HEK293 (cell line): ENCODE data around the gene CCDC136.

Experiments used
- CTCF ChIA-PET: fragments of 350-600 bp; formaldehyde crosslinking; extraction: SDS; loops from one replicate; lab custom pipeline; 2021; ENCODE audit warnings: antibody characterized with exemption; lab: Yijun Ruan, JAX
- POLR2A ChIA-PET: fragments of 300-600 bp; formaldehyde crosslinking; extraction: SDS; loops from one replicate; lab custom pipeline; 2020; ENCODE audit warnings: antibody characterized with exemption, inconsistent platforms; lab: Yijun Ruan, JAX
- H3K27ac ChIP-seq: fragments of 200-500 bp; sonication (Bioruptor generic); 2 replicates; pipeline ENCODE4 v1.5.1; 2014; ENCODE audit warnings: low read depth, low read length, control low read depth, inconsistent platforms; ENCODE audit errors: extremely low read depth
- H3K36me3 ChIP-seq, 2 experiments: fragments of 200-500 bp in 1 of 2; sonication (Bioruptor generic) in 1 of 2; 1 replicate in 1 of 2; 2 replicates in 1 of 2; pipeline ENCODE4 v1.5.1; 2014 to 2017; ENCODE audit warnings: inconsistent platforms in 2 of 2, low read length in 2 of 2; ENCODE audit not compliant: control insufficient read depth in 2 of 2, insufficient read depth in 1 of 2
- H3K4me1 ChIP-seq: fragments of 200-500 bp; sonication (Bioruptor generic); 2 replicates; pipeline ENCODE4 v1.5.1; 2014; ENCODE audit warnings: mild to moderate bottlenecking, low read length, inconsistent platforms; ENCODE audit not compliant: control insufficient read depth, insufficient read depth
- H3K4me3 ChIP-seq: 2 replicates; pipeline ENCODE4 v1.5.1; 2011; ENCODE audit warnings: low read depth, mild to moderate bottlenecking, control low read depth, low read length, moderate library complexity
- H3K9me3 ChIP-seq: fragments of 200-500 bp; sonication (Bioruptor generic); 2 replicates; pipeline ENCODE4 v1.5.1; 2014; ENCODE audit warnings: low read depth, low read length, inconsistent platforms; ENCODE audit not compliant: control insufficient read depth, insufficient read depth
- HOXD13 ChIP-seq: sonication (generic); formaldehyde crosslinking; IDR thresholded peaks from 2 replicates; pipeline ENCODE4 v1.8.0; 2022; ENCODE audit warnings: missing genetic modification reagents, borderline replicate concordance
- KLF1 ChIP-seq: fragments of 450-650 bp; formaldehyde crosslinking; IDR thresholded peaks from 2 replicates; pipeline ENCODE4 v1.5.1; 2016; ENCODE audit warnings: missing biosample characterization, missing genetic modification characterization
- OSR2 ChIP-seq: fragments of 450-650 bp; formaldehyde crosslinking; IDR thresholded peaks from 2 replicates; pipeline ENCODE4 v1.5.1; 2016; ENCODE audit warnings: missing biosample characterization, missing genetic modification characterization
- YY1 ChIP-seq: fragments of 450-650 bp; formaldehyde crosslinking; IDR thresholded peaks from 2 replicates; pipeline ENCODE4 v1.5.1; 2018; ENCODE audit warnings: missing biosample characterization, missing genetic modification characterization
- ZBTB48 ChIP-seq: fragments of 450-650 bp; formaldehyde crosslinking; IDR thresholded peaks from 2 replicates; pipeline ENCODE4 v1.5.1; 2016; ENCODE audit warnings: missing biosample characterization, missing genetic modification characterization
- ZFP3 ChIP-seq: fragments of 450-650 bp; formaldehyde crosslinking; IDR thresholded peaks from 2 replicates; pipeline ENCODE4 v1.5.1; 2016; ENCODE audit warnings: low read depth, missing biosample characterization, missing genetic modification characterization
- ZNF114 ChIP-seq: fragments of 450-650 bp; formaldehyde crosslinking; IDR thresholded peaks from 2 replicates; pipeline ENCODE4 v1.5.0; 2017; ENCODE audit warnings: missing biosample characterization, missing genetic modification characterization
- ZNF121 ChIP-seq: fragments of 450-650 bp; formaldehyde crosslinking; IDR thresholded peaks from 2 replicates; pipeline ENCODE4 v1.5.1; 2016; ENCODE audit warnings: missing biosample characterization, missing genetic modification characterization
- ZNF133 ChIP-seq: fragments of 450-650 bp; formaldehyde crosslinking; IDR thresholded peaks from 2 replicates; pipeline ENCODE4 v1.5.1; 2016; ENCODE audit warnings: missing biosample characterization, missing genetic modification characterization
- ZNF146 ChIP-seq: fragments of 450-650 bp; formaldehyde crosslinking; IDR thresholded peaks from 2 replicates; pipeline ENCODE4 v1.5.1; 2016; ENCODE audit warnings: missing biosample characterization, missing genetic modification characterization
- ZNF202 ChIP-seq: fragments of 450-650 bp; formaldehyde crosslinking; IDR thresholded peaks from 2 replicates; pipeline ENCODE4 v1.5.1; 2016; ENCODE audit warnings: missing biosample characterization, missing genetic modification characterization, borderline replicate concordance
- ZNF211 ChIP-seq: fragments of 450-650 bp; formaldehyde crosslinking; IDR thresholded peaks from 2 replicates; pipeline ENCODE4 v1.5.1; 2016; ENCODE audit warnings: low read depth, missing biosample characterization, missing genetic modification characterization
- ZNF274 ChIP-seq, 2 experiments: fragments of 200-500 bp in 1 of 2; fragments of 450-650 bp in 1 of 2; sonication (Bioruptor generic) in 1 of 2; formaldehyde crosslinking in 1 of 2; IDR thresholded peaks; 2 replicates each; pipeline versions ENCODE4 v1.5.1 to v1.6.1; 2014 to 2016; ENCODE audit warnings: borderline replicate concordance in 1 of 2, inconsistent platforms in 1 of 2, low read length in 1 of 2, missing biosample characterization in 1 of 2, missing genetic modification characterization in 1 of 2
- ZNF292 ChIP-seq: fragments of 450-650 bp; formaldehyde crosslinking; IDR thresholded peaks from 2 replicates; pipeline ENCODE4 v1.5.1; 2016; ENCODE audit warnings: low read depth, missing biosample characterization, missing genetic modification characterization, borderline replicate concordance
- ZNF302 ChIP-seq: fragments of 450-650 bp; formaldehyde crosslinking; IDR thresholded peaks from 2 replicates; pipeline ENCODE4 v1.5.1; 2016; ENCODE audit warnings: missing biosample characterization, missing genetic modification characterization, low read depth
- ZNF549 ChIP-seq: fragments of 450-650 bp; IDR thresholded peaks from 2 replicates; pipeline ENCODE4 v1.5.1; 2018; ENCODE audit warnings: missing biosample characterization, missing genetic modification characterization, mild to moderate bottlenecking, inconsistent platforms, moderate library complexity
- ZNF600 ChIP-seq: fragments of 450-650 bp; formaldehyde crosslinking; IDR thresholded peaks from 2 replicates; pipeline ENCODE4 v1.5.1; 2016; ENCODE audit warnings: missing biosample characterization, missing genetic modification characterization
- ZNF837 ChIP-seq: fragments of 450-650 bp; formaldehyde crosslinking; IDR thresholded peaks from 2 replicates; pipeline ENCODE4 v1.5.1; 2016; ENCODE audit warnings: missing biosample characterization, missing genetic modification characterization
- ZNF843 ChIP-seq: fragments of 450-650 bp; formaldehyde crosslinking; IDR thresholded peaks from 2 replicates; pipeline ENCODE4 v1.5.1; 2016; ENCODE audit warnings: missing biosample characterization, missing genetic modification characterization
- TF ChIP-seq, protein P1 (sequence below): fragments of 450-650 bp; formaldehyde crosslinking; IDR thresholded peaks from 2 replicates; pipeline ENCODE4 v1.5.1; 2017; ENCODE audit warnings: missing biosample characterization, missing genetic modification characterization
- TF ChIP-seq, protein P2 (sequence below): fragments of 450-650 bp; formaldehyde crosslinking; IDR thresholded peaks from 2 replicates; pipeline ENCODE4 v1.5.1; 2016; ENCODE audit warnings: missing biosample characterization, missing genetic modification characterization, low read depth
- TF ChIP-seq, protein P3 (sequence below): fragments of 450-650 bp; formaldehyde crosslinking; IDR thresholded peaks from 2 replicates; pipeline ENCODE4 v1.5.1; 2016; ENCODE audit warnings: missing biosample characterization, missing genetic modification characterization
- TF ChIP-seq, protein P4 (sequence below): fragments of 450-650 bp; formaldehyde crosslinking; IDR thresholded peaks from 2 replicates; pipeline ENCODE4 v1.5.1; 2016; ENCODE audit warnings: missing biosample characterization, missing genetic modification characterization

The CCDC136 gene

DNA sequence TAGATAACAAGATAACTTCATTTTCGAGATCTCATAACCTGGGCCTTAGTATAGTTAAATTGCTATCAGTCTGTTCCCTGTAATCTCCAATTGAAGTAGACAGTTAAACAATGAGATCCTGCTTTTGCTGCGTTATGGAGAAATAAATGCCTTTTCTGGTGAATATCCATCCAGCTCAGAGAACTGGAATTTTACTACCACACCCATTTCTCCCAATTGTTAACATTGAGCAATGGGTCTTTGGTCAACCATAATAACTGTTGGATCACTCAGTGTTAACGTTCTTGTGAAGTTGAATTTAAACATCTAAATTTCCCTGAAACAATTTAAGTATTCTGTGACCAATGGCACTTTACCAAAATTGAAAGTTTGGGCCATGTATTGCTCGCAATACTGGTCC, 49.6 kb upstream of the CCDC136 start:
- H3K36me3 ChIP-seq = no peaks in the 10 kb centered on the region
- TF ChIP-seq ZNF114 (no peak), ZNF202 (tag by site-specific recombination) (no peak), KLF1 (tag by site-specific recombination) (no peak), ZBTB48 (tag by site-specific recombination) (no peak), ZNF837 (tag by site-specific recombination) (no peak), ZNF549 (tag by site-specific recombination) (no peak), ZNF292 (tag by site-specific recombination) (no peak), ZNF843 (tag by site-specific recombination) (no peak), ZNF121 (tag by site-specific recombination) (no peak), ZNF211 (tag by site-specific recombination) (no peak), ZNF274 (IDR thresholded peaks at IDR 0.05; ENCODE audit: low read length) (no peak), ZNF274 (tag by site-specific recombination; IDR thresholded peaks at IDR 0.05; ENCODE audit: borderline replicate concordance) (no peak), YY1 (tag by site-specific recombination) (no peak), ZNF302 (no peak), ZFP3 (tag by site-specific recombination) (no peak), HOXD13 (CRISPR knock-in tag) (no peak), ZNF133 (no peak)
- TF ChIP-seq, protein P1, sequence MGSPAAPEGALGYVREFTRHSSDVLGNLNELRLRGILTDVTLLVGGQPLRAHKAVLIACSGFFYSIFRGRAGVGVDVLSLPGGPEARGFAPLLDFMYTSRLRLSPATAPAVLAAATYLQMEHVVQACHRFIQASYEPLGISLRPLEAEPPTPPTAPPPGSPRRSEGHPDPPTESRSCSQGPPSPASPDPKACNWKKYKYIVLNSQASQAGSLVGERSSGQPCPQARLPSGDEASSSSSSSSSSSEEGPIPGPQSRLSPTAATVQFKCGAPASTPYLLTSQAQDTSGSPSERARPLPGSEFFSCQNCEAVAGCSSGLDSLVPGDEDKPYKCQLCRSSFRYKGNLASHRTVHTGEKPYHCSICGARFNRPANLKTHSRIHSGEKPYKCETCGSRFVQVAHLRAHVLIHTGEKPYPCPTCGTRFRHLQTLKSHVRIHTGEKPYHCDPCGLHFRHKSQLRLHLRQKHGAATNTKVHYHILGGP = no peak
- TF ChIP-seq, protein P2, sequence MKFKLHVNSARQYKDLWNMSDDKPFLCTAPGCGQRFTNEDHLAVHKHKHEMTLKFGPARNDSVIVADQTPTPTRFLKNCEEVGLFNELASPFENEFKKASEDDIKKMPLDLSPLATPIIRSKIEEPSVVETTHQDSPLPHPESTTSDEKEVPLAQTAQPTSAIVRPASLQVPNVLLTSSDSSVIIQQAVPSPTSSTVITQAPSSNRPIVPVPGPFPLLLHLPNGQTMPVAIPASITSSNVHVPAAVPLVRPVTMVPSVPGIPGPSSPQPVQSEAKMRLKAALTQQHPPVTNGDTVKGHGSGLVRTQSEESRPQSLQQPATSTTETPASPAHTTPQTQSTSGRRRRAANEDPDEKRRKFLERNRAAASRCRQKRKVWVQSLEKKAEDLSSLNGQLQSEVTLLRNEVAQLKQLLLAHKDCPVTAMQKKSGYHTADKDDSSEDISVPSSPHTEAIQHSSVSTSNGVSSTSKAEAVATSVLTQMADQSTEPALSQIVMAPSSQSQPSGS (tag by site-specific recombination) = no peak
- TF ChIP-seq, protein P3, sequence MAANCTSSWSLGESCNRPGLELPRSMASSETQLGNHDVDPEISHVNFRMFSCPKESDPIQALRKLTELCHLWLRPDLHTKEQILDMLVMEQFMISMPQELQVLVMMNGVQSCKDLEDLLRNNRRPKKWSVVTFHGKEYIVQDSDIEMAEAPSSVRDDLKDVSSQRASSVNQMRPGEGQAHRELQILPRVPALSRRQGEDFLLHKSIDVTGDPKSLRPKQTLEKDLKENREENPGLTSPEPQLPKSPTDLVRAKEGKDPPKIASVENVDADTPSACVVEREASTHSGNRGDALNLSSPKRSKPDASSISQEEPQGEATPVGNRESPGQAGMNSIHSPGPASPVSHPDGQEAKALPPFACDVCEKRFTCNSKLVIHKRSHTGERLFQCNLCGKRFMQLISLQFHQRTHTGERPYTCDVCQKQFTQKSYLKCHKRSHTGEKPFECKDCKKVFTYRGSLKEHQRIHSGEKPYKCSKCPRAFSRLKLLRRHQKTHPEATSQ (tag by site-specific recombination) = no peak
- TF ChIP-seq, all 188 proteins: peak for 0
- Histone ChIP-seq H3K27ac (no peak overlapping the region), H3K4me3 (no peak overlapping the region), H3K4me1 (peaks cover 3% of the 10 kb centered on the region), H3K9me3 (no peaks in the 10 kb centered on the region)
- ChIA-PET POLR2A (no interaction called here), CTCF (interaction anchor here (0.7 to 1.1 kb wide), 4 partner anchors 11 to 315 kb away, joined by 3 to 5 read pairs (median 4); no protein-coding TSS in a partner anchor)

DNA sequence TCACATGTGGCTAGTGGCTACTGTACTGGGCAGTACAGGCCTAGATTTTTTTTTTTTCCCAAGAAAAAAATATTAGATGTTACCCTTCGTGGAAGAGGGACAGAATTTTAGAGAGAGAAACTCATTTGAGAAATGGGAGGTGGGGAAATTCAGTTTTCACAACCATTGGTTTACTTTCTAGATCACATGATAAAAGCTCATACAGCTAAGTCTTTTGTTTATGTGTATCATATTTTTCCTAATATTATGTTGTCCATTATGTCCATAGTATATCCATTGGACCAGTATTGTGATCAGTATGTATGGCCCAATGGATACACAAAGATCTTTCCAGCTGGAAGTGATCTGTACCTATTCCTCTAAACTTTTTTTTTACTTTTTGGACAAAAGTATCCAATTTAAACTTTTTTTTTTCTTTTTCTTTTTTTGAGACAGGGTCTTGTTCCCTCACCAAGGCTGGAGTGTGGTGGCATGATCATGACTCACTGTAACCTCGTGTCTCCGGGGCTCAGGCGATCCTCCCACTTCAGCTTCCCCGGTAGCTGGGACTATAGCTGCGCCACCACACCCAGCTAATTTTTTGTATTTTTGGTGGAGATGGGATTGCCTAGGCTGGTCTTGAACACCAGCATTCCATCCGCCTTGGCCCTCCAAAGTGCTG, 48.5 kb upstream of the CCDC136 start:
- H3K4me1 ChIP-seq = peaks cover 3% of the 10 kb centered on the region
- POLR2A ChIA-PET = interaction anchor here (0.7 kb wide), 1 partner anchor 346 kb away, joined by 3 read pairs; no protein-coding TSS in a partner anchor
- CTCF ChIA-PET = no interaction called here
- peaks cover 2 to 8% of the 10 kb centered on the region in 2 experiments; a peak in 2 of 3 replicates for H3K36me3 ChIP-seq
- no peak overlapping the region for H3K4me3 ChIP-seq
- TF ChIP-seq, protein P4, sequence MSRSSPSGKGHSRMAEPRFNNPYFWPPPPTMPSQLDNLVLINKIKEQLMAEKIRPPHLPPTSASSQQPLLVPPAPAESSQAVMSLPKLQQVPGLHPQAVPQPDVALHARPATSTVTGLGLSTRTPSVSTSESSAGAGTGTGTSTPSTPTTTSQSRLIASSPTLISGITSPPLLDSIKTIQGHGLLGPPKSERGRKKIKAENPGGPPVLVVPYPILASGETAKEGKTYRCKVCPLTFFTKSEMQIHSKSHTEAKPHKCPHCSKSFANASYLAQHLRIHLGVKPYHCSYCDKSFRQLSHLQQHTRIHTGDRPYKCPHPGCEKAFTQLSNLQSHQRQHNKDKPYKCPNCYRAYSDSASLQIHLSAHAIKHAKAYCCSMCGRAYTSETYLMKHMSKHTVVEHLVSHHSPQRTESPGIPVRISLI = peak; percentile 78; the same call in 1 of the 2 replicates
- 0 out of 2 replicates have a peak, but pooled peaks have one; percentile 34 for TF ChIP-seq ZNF600 (tag by site-specific recombination)
- peak; percentile 39; the same call in 1 of the 2 replicates for TF ChIP-seq OSR2 (tag by site-specific recombination)
- TF ChIP-seq ZNF146 (tag by site-specific recombination) = no peak
- TF ChIP-seq, all 188 proteins: peak for 3
- no peak overlapping the region for H3K27ac ChIP-seq
- H3K9me3 ChIP-seq = no peaks in the 10 kb centered on the region
